Cardiac fibroblast (primary cell): ENCODE measurements around the gene CCDC194.

Source experiments
- DNase-seq, 2 donors: peaks; one replicate each; pipeline versions ENCODE4 v3.0.0 to v3.0.0-alpha.2; 2010; ENCODE audit warnings: low read depth in 2 of 2
- H3K4me3 ChIP-seq, 2 donors: replicated peaks in 1 of 2; 1 replicate in 1 of 2; 2 replicates in 1 of 2; pipeline ENCODE4 v1.5.1; 2011; ENCODE audit warnings: low read depth in 2 of 2, low read length in 2 of 2, mild to moderate bottlenecking in 2 of 2, moderate library complexity in 1 of 2
- CTCF ChIP-seq: IDR thresholded peaks from one replicate; pipeline ENCODE4 v1.5.1; 2011; ENCODE audit warnings: low read depth, mild to moderate bottlenecking, low read length, inconsistent platforms

The CCDC194 gene

GRCh38 chr19:17393914-17394313 is at the start of gene CCDC194:
TSS of gene CCDC194 (minus strand) at chr19:17394196. CDS start at chr19:17394158, 38 bp downstream.
- TF ChIP-seq CTCF: no peak

GRCh38 chr19:17441241-17442021 is 47.4 kb upstream of the CCDC194 start:
- no peak overlapping the region for H3K4me3 ChIP-seq
- peak; percentile 47 to 56 for DNase-seq
- peak; percentile 58 for TF ChIP-seq CTCF

More at GRCh38 chr19:17393914-17394313, at the start of gene CCDC194:
- H3K4me3 ChIP-seq: no peak within 1 kb of the TSS
- no peak for DNase-seq

GRCh38 chr19:17436874-17437267 is 42.9 kb upstream of the CCDC194 start:
- no peak for DNase-seq
- no peak overlapping the region for H3K4me3 ChIP-seq
- no peak for TF ChIP-seq CTCF

GRCh38 chr19:17436094-17436873 is 42.3 kb upstream of the CCDC194 start:
- DNase-seq: no peak
- TF ChIP-seq CTCF: no peak
- no peak overlapping the region for H3K4me3 ChIP-seq

- no peak for DNase-seq
- TF ChIP-seq CTCF: no peak
- H3K4me3 ChIP-seq: no peak overlapping the region
Observed at GRCh38 chr19:17435218-17435617, 41.2 kb upstream of the CCDC194 start.

- H3K4me3 ChIP-seq: no peak overlapping the region
- DNase-seq: no peak
- TF ChIP-seq CTCF: no peak
Observed at GRCh38 chr19:17431417-17431816, 37.4 kb upstream of the CCDC194 start.
